GM18861 (cell line): ENCODE data around the gene MAPRE3.

Experiments
- ATAC-seq: cut with Tn5 transposase; IDR thresholded peaks from one replicate; pipeline ENCODE4 v1.9.1; 2021; ENCODE audit not compliant: unreplicated experiment

Gene MAPRE3

GRCh38 chr2:27010139-27010538 is 39.7 kb downstream of the MAPRE3 start:
- no peak for ATAC-seq

GRCh38 chr2:27013738-27014137 is 43.3 kb downstream of the MAPRE3 start:
- ATAC-seq = no peak

GRCh38 chr2:27014771-27015433 is 44.5 kb downstream of the MAPRE3 start:
- no peak for ATAC-seq

GRCh38 chr2:27016801-27017325 is 46.4 kb downstream of the MAPRE3 start:
- ATAC-seq = no peak

- ATAC-seq = no peak
These were observed 47.7 kb downstream of the MAPRE3 start for GRCh38 chr2:27018142-27018541.

- ATAC-seq = no peak
These were observed 49.0 kb downstream of the MAPRE3 start for GRCh38 chr2:27019459-27019858.

- no peak for ATAC-seq
These were observed 49.8 kb downstream of the MAPRE3 start for GRCh38 chr2:27019931-27020855.

- ATAC-seq = no peak
These were observed 51.0 kb downstream of the MAPRE3 start for GRCh38 chr2:27021253-27022049.

GRCh38 chr2:27023740-27024139 is 53.3 kb downstream of the MAPRE3 start:
- no peak for ATAC-seq

GRCh38 chr2:27024188-27024587 is 53.8 kb downstream of the MAPRE3 start:
- ATAC-seq = no peak

GRCh38 chr2:27024812-27025211 is 54.4 kb downstream of the MAPRE3 start:
- no peak for ATAC-seq

- no peak for ATAC-seq
These were observed 54.9 kb downstream of the MAPRE3 start for GRCh38 chr2:27025281-27025800.

- ATAC-seq = no peak
These were observed 55.7 kb downstream of the MAPRE3 start for GRCh38 chr2:27025861-27026851.

- ATAC-seq = no peak
These were observed 56.8 kb downstream of the MAPRE3 start for GRCh38 chr2:27027211-27027651.

GRCh38 chr2:27029051-27029450 is 58.6 kb downstream of the MAPRE3 start:
- no peak for ATAC-seq

- ATAC-seq = peak; percentile 93
These were observed 62.2 kb downstream of the MAPRE3 start, which contains the start of gene TMEM214 for GRCh38 chr2:27032495-27033252. TMEM214 (plus strand) TSS chr2:27032965; CDS start chr2:27033016, 51 bp downstream.

- no peak for ATAC-seq
These were observed 62.9 kb downstream of the MAPRE3 start for GRCh38 chr2:27033253-27033852.

GRCh38 chr2:27038012-27038411 is 67.6 kb downstream of the MAPRE3 start:
- no peak for ATAC-seq
